Measurements from ENCODE around the gene ATAD2B.

The ATAD2B gene

DNA sequence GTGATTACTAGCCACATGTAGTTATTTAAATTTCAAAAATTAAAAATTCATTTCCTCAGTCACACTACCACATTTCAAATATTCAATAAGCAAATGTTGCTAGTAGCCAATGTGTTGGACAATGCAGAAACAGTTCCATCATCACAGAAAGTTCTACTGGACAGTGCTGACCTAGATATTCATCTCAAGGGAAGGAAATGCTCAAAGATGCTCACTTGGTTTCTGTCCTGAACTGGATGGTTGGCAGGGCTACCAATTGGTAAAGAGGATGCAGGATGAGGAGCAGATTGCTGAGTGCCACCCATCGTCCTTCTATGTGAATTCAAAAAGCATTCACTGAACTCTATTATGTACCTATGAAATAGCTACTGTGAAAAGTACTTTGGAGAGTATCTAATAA lies 7.3 kb upstream of the ATAD2B start:
- DNase-seq (ENCODE audit: low spot score), result no peak
- TF ChIP-seq, protein P1, sequence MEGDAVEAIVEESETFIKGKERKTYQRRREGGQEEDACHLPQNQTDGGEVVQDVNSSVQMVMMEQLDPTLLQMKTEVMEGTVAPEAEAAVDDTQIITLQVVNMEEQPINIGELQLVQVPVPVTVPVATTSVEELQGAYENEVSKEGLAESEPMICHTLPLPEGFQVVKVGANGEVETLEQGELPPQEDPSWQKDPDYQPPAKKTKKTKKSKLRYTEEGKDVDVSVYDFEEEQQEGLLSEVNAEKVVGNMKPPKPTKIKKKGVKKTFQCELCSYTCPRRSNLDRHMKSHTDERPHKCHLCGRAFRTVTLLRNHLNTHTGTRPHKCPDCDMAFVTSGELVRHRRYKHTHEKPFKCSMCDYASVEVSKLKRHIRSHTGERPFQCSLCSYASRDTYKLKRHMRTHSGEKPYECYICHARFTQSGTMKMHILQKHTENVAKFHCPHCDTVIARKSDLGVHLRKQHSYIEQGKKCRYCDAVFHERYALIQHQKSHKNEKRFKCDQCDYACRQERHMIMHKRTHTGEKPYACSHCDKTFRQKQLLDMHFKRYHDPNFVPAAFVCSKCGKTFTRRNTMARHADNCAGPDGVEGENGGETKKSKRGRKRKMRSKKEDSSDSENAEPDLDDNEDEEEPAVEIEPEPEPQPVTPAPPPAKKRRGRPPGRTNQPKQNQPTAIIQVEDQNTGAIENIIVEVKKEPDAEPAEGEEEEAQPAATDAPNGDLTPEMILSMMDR (conservative IDR thresholded peaks at IDR 0.05; ENCODE audit: low read depth), result no peak
- CTCF ChIA-PET, result no interaction called here
- no peak overlapping the region for H3K27ac ChIP-seq
- POLR2A ChIA-PET (ENCODE audit: low non-redundant PET), result no interaction called here

DNA sequence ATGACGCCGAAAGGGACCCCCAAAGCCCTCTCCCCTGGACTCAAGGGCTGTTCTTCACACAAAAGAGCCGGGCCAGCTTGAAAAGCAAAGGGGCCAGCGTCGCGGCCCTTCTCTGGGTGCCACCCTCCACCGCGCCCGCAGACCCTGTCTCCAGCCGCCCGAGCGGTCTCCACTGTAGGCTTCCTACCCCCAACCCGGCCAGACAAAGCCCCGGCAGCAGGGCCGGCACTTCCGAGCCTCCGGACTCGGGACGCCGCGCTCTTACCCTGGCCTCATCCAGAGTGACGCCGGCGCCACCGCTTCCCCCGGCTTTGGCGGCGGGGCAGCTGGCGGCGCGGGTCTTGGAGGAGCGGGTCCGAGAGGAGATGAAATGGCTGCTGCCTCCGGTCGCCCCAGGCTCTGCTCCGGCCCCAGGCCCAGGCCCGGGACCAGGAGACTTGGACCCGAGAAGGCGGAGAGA lies 603 bp downstream of the ATAD2B start:
- H3K27ac ChIP-seq, result peak overlapping the region; percentile 92
- ChIA-PET CTCF (interaction anchor here (0.6 to 2.4 kb wide), 12 partner anchors 13 to 410 kb away, joined by 3 to 11 read pairs (median 3); partner anchors contain the start of genes SF3B6, TP53I3 and UBXN2A), POLR2A (ENCODE audit: low non-redundant PET) (interaction anchor here (0.7 to 2.5 kb wide), 2 partner anchors 14 to 123 kb away, joined by 3 to 36 read pairs; partner anchors contain the start of gene UBXN2A)
- DNase-seq (ENCODE audit: low spot score), result peak; percentile 35
- TF ChIP-seq, protein P1 (conservative IDR thresholded peaks at IDR 0.05; ENCODE audit: low read depth), result no peak

GRCh38 chr2:23925702-23926289 lies 1.1 kb downstream of the ATAD2B start:
- TF ChIP-seq, protein P1 (conservative IDR thresholded peaks at IDR 0.05; ENCODE audit: low read depth), result no peak
- H3K27ac ChIP-seq, result peak overlapping the region; percentile 92
- ChIA-PET CTCF (interaction anchor here (0.6 to 2.4 kb wide), 6 partner anchors 15 to 177 kb away, joined by 3 to 10 read pairs (median 4); partner anchors contain the start of genes SF3B6, TP53I3 and UBXN2A), POLR2A (ENCODE audit: low non-redundant PET) (interaction anchor here (2.5 kb wide), 1 partner anchor 15 kb away, joined by 36 read pairs; the partner anchor contains the start of gene UBXN2A)
- peak; percentile 37 for DNase-seq (ENCODE audit: low spot score)

GRCh38 chr2:23924589-23925359 lies 2.1 kb downstream of the ATAD2B start:
- no peak for DNase-seq (ENCODE audit: low spot score)
- no peak overlapping the region for H3K27ac ChIP-seq
- TF ChIP-seq, protein P1 (conservative IDR thresholded peaks at IDR 0.05; ENCODE audit: low read depth), result no peak
- ChIA-PET CTCF (interaction anchor here (1.1 kb wide), 1 partner anchor 100 kb away, joined by 3 read pairs; no protein-coding TSS in a partner anchor), POLR2A (ENCODE audit: low non-redundant PET) (no interaction called here)

GRCh38 chr2:23918837-23919489 lies 8.0 kb downstream of the ATAD2B start:
- no peak overlapping the region for H3K27ac ChIP-seq
- CTCF ChIA-PET, result no interaction called here
- POLR2A ChIA-PET (ENCODE audit: low non-redundant PET), result no interaction called here
- TF ChIP-seq, protein P1 (conservative IDR thresholded peaks at IDR 0.05; ENCODE audit: low read depth), result no peak
- no peak for DNase-seq (ENCODE audit: low spot score)

DNA sequence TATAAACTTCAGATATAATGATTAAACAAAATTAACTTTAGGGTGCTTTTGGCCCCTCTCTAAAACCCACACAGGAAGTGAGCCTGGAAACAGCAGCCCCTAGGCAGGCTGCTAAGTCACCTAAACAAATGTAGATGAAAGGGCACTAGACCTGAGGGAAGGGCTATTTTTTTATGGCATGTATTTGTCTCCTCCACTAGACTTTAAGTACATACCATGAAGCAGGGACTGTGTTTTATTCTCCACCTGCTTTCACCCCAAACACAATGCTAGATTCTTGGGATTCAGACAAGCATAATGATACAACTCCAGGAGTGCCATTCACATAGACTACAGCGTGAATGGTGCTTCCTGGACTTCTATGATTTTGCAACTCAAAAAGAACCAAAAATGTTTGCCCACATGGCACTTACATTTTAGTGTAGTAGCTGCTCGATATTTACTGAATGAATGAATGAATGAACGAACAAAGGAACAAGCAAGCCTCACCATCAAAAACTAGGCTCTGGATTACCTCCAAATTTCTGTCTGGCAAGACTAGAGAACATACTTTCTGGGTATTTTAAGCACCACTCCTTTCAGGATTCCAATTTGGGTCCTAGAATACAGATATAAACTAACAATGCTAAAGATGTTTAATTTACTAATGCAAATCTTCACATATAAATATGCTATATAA lies 10.1 kb downstream of the ATAD2B start:
- no peak overlapping the region for H3K27ac ChIP-seq
- TF ChIP-seq, protein P1 (conservative IDR thresholded peaks at IDR 0.05; ENCODE audit: low read depth), result no peak
- DNase-seq (ENCODE audit: low spot score), result no peak
- CTCF ChIA-PET, result no interaction called here
- POLR2A ChIA-PET (ENCODE audit: low non-redundant PET), result no interaction called here

Data from RWPE1 (cell line).